Measurements from ENCODE around the gene LRRC4C. TPM values are rescaled to one million over a fixed set of nuclear protein-coding genes. Genes with fewer than 3 reads are reported as not detected.

Gene LRRC4C
- total RNA-seq, 2 donors from 2014 or later = 1.3 TPM; not detected in 1

DNA sequence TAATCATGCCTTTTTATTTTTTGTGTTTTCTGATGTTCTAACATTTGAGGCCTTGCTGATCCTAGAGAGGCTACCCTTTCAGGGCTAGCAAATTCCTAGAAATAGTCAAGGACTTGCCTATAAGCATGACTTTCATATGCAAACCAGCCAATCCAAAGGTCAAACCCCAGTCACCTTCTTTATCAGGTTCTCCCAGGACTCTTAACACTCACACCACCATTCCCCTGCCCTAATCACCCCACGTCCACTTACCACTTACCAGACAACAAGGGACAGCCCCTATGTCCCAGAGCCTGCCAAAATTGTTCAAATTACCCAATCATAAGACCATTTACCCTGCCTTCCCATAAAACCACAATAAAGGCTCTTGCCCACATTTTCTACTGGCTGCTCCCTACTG, 1339.8 kb downstream of the LRRC4C start:
- WGBS, 2 donors = 79 to 87% methylated on average over 1 of the region's 1 CpG
- TF ChIP-seq, protein P1, sequence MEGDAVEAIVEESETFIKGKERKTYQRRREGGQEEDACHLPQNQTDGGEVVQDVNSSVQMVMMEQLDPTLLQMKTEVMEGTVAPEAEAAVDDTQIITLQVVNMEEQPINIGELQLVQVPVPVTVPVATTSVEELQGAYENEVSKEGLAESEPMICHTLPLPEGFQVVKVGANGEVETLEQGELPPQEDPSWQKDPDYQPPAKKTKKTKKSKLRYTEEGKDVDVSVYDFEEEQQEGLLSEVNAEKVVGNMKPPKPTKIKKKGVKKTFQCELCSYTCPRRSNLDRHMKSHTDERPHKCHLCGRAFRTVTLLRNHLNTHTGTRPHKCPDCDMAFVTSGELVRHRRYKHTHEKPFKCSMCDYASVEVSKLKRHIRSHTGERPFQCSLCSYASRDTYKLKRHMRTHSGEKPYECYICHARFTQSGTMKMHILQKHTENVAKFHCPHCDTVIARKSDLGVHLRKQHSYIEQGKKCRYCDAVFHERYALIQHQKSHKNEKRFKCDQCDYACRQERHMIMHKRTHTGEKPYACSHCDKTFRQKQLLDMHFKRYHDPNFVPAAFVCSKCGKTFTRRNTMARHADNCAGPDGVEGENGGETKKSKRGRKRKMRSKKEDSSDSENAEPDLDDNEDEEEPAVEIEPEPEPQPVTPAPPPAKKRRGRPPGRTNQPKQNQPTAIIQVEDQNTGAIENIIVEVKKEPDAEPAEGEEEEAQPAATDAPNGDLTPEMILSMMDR (IDR thresholded peaks at IDR 0.05) = no peak
- TF ChIP-seq POLR2A (IDR thresholded peaks at IDR 0.05) = no peak
- Histone ChIP-seq H3K4me3 (no peak overlapping the region), H3K4me1 (no peaks in the 10 kb centered on the region), H3K27ac (no peak overlapping the region), H3K36me3 (replicated peaks in 1 of 2; ENCODE audit: insufficient read depth in 1 of 2, low read depth in 2 of 2) (no peaks in the 10 kb centered on the region), H3K27me3 (no peaks in the 10 kb centered on the region), H3K9me3 (no peaks in the 10 kb centered on the region)
- ATAC-seq (no peak), DNase-seq (no peak)
- intact Hi-C loops (cut with DNase I) = no loop called here

GRCh38 chr11:40118780-40119179, 1340.7 kb downstream of the LRRC4C start:
- no peak overlapping the region for H3K4me3 ChIP-seq

DNA sequence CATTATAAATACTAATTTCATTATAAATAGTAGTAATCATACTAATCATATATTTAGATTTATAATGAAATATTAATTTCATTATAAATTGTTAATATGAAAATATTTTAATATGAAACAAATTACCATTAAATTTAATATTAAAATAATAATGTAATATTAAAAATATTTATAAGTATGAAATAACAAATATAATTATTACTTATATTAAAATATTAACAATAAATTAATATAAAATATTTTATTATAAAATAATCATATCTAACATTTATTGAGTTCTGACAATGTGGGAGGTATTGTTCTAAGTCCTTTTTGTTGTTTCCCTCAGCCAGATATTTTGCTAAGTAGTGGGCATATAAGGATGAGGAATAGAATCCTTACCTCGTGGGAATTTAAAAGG, 1341.4 kb downstream of the LRRC4C start:
- DNase-seq (no peak), ATAC-seq (no peak)
- Histone ChIP-seq H3K9me3 (no peaks in the 10 kb centered on the region), H3K4me3 (no peak overlapping the region), H3K4me1 (no peaks in the 10 kb centered on the region), H3K36me3 (replicated peaks in 1 of 2; ENCODE audit: insufficient read depth in 1 of 2, low read depth in 2 of 2) (no peaks in the 10 kb centered on the region), H3K27me3 (no peaks in the 10 kb centered on the region), H3K27ac (no peak overlapping the region)
- intact Hi-C loops (cut with DNase I) = no loop called here
- WGBS, 2 donors = 23 to 33% methylated on average over 1 of the region's 1 CpG
- TF ChIP-seq, protein P1 (IDR thresholded peaks at IDR 0.05) = no peak
- no peak for TF ChIP-seq POLR2A (IDR thresholded peaks at IDR 0.05)

More at GRCh38 chr11:40118780-40119179, 1340.7 kb downstream of the LRRC4C start:
- 43 to 48% methylated on average over 2 of the region's 2 CpGs for WGBS, 2 donors
- H3K27ac ChIP-seq = no peak overlapping the region
- H3K9me3 ChIP-seq = no peaks in the 10 kb centered on the region
- intact Hi-C loops (cut with DNase I) = no loop called here
- H3K36me3 ChIP-seq (replicated peaks in 1 of 2; ENCODE audit: insufficient read depth in 1 of 2, low read depth in 2 of 2) = no peaks in the 10 kb centered on the region
- TF ChIP-seq, protein P1 (IDR thresholded peaks at IDR 0.05) = no peak
- TF ChIP-seq POLR2A (IDR thresholded peaks at IDR 0.05) = no peak
- H3K4me1 ChIP-seq = no peaks in the 10 kb centered on the region
- ATAC-seq = no peak
- H3K27me3 ChIP-seq = no peaks in the 10 kb centered on the region
- DNase-seq = peak in 1 of 4 donors; percentile 9

DNA sequence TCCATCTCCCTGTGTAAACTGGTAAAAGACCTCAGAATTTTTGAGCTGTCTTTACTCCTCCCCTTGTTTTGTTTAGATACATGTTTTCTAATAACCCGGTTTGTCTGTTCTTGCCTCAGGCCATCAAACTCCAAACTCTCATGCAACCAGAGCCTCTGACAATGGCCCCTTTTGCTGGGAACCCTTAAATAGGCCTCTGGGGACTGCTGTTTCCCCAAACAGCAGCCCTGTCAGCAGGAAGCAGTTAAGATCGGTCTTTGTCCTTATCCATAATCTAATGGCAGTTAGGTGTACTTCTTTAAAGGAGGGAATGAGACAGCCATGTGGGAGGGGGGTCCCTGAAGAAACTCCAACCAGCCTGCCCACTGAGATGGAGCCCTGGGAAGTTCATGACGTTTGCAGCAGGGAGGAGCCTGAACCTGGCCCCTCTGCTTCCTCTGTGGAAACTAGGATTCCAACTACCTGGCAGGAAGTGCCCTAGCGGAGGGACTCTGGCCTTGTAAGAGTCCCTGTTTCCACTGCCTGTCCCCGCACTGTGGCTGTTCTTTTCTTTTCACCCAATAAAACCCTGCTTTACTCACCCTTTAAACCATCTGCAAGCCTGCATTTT, 1354.4 kb downstream of the LRRC4C start:
- ATAC-seq (no peak), DNase-seq (no peak)
- Histone ChIP-seq H3K27me3 (no peaks in the 10 kb centered on the region), H3K36me3 (replicated peaks in 1 of 2; ENCODE audit: insufficient read depth in 1 of 2, low read depth in 2 of 2) (no peaks in the 10 kb centered on the region), H3K4me1 (no peaks in the 10 kb centered on the region), H3K27ac (no peak overlapping the region), H3K4me3 (no peak overlapping the region), H3K9me3 (no peaks in the 10 kb centered on the region)
- intact Hi-C loops (cut with DNase I) = no loop called here
- 58 to 60% methylated on average over 5 of the region's 5 CpGs for WGBS, 2 donors
- TF ChIP-seq, protein P1 (IDR thresholded peaks at IDR 0.05) = no peak
- TF ChIP-seq POLR2A (IDR thresholded peaks at IDR 0.05) = no peak

- no peaks in the 10 kb centered on the region for H3K36me3 ChIP-seq (replicated peaks in 1 of 2; ENCODE audit: insufficient read depth in 1 of 2, low read depth in 2 of 2)
- TF ChIP-seq, protein P1 (IDR thresholded peaks at IDR 0.05) = no peak
- TF ChIP-seq POLR2A (IDR thresholded peaks at IDR 0.05) = no peak
- H3K27me3 ChIP-seq = no peaks in the 10 kb centered on the region
- no peak for DNase-seq
- intact Hi-C loops (cut with DNase I) = no loop called here
- H3K4me1 ChIP-seq = no peaks in the 10 kb centered on the region
- 68 to 81% methylated on average over 5 of the region's 5 CpGs for WGBS, 2 donors
- H3K27ac ChIP-seq = no peak overlapping the region
- H3K4me3 ChIP-seq = no peak overlapping the region
- H3K9me3 ChIP-seq = no peaks in the 10 kb centered on the region
- ATAC-seq = no peak
These were observed 1358.7 kb downstream of the LRRC4C start for GRCh38 chr11:40100781-40101180.
